22Rv1 (cell line): ENCODE data around the gene GULP1.

Experiments used
- H3K27ac ChIP-seq: fragments of 450-650 bp; 2 replicates; pipeline ENCODE4 v1.5.1; 2017
- CTCF ChIP-seq: fragments of 450-650 bp; IDR thresholded peaks from 2 replicates; pipeline ENCODE4 v1.5.1; 2017; ENCODE audit warnings: mild to moderate bottlenecking
- ZFX ChIP-seq: fragments of 450-650 bp; IDR thresholded peaks from 2 replicates; pipeline ENCODE4 v1.6.1; 2017; ENCODE audit warnings: antibody characterized with exemption, borderline replicate concordance

GULP1 gene

DNA sequence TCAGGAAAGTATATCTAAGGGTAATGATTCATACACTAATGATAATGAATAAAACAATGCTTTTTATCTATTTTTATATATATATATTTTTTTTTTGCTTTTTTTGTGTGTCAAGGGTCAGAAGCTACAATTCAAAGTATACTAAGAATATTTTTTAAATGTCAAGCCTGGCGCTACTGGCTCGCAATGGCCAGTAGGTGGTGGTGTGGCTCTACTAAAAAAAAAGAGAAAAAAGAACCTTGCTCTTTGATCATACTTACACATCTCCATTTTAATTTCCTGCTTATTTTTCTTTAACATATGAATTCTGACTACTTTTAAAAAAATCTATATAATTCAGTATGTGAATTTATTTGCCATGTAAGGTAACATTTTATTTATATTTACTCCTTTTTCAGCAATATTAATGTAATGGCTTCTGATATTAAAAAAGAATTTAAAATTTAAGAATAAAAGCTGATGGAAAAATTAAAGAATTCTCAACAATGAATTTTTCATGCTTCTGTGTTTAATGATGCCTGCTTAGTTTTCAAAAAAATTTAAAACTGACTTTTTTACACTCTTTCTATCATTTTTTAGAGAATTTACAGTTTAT is 232.9 kb downstream of the GULP1 start:
- H3K27ac ChIP-seq = peak overlapping the region; percentile 76
- TF ChIP-seq CTCF = peak; percentile 77
- no peak for TF ChIP-seq ZFX

GRCh38 chr2:188526701-188527100 is 235.0 kb downstream of the GULP1 start:
- TF ChIP-seq CTCF (no peak), ZFX (no peak)
- H3K27ac ChIP-seq = peak overlapping the region; percentile 76

- H3K27ac ChIP-seq = peak overlapping the region; percentile 76
- TF ChIP-seq CTCF = no peak
- TF ChIP-seq ZFX = no peak
Measured at GRCh38 chr2:188527141-188527540, 235.5 kb downstream of the GULP1 start.

DNA sequence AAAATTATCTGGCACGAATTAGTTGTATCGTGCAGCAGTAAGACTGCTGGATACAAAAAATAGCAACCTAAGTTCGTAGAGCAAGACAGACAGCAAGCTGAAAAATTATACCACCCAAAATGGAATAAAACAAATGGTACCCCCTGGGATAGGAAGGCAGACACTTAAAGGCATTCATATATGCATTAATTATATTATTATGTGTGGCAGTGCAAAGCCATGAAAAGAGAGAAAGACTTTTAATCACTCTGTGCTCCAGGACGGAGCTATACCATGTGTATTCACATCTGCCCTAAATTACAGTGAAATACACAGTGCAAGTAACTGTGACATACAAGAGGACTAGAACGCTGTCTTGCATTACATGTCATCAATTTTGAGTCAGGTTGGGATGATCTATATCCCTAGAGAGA is 235.9 kb downstream of the GULP1 start:
- H3K27ac ChIP-seq = peak overlapping the region; percentile 76
- TF ChIP-seq CTCF (no peak), ZFX (no peak)

- TF ChIP-seq CTCF (no peak), ZFX (no peak)
- H3K27ac ChIP-seq = no peak overlapping the region
Measured at GRCh38 chr2:188529710-188530109, 238.0 kb downstream of the GULP1 start.

DNA sequence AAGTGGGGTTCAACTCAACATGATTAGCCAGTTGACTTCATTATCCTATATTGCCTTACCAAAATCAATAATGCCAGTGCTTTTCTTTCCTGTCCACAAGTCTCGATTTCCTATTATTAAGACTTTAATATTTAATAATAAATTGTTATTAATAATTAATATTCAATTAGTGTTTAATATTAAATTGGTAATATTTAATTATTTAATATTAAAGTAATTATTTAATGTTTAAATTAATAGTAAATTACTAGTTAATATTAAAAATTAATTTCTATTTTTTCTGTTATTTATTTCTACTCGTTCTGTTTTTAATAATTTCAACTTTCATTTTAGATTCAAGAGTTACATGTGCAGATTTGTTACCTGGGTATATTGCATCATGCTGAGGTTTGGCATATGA is 243.2 kb downstream of the GULP1 start:
- no peak for TF ChIP-seq ZFX
- no peak for TF ChIP-seq CTCF
- H3K27ac ChIP-seq = no peak overlapping the region

GRCh38 chr2:188551671-188552070 is 260.0 kb downstream of the GULP1 start:
- H3K27ac ChIP-seq = no peak overlapping the region
- TF ChIP-seq ZFX = no peak
- TF ChIP-seq CTCF = no peak
